B cell (primary cell): ENCODE results near the gene P3H4. TPM values are rescaled to one million over a fixed set of nuclear protein-coding genes. Genes with fewer than 3 reads are reported as not detected.
"Not testable (repeated sequence)": the region's sequence is repeated elsewhere in the genome, so short reads cannot be mapped to it uniquely, and the experiment has no call there.

Source experiments
- ATAC-seq: fragments of 200-7000 bp; cut with Tn5 transposase; one replicate; pipeline ENCODE4 v1.10.0; 2021; ENCODE audit warnings: low read depth, mild to moderate bottlenecking, moderate number of reproducible peaks, moderate library complexity
- CTCF ChIA-PET: fragments of 350-600 bp; sonication (Branson Sonifier 250); formaldehyde crosslinking; loops from one replicate; lab custom pipeline; 2021; ENCODE audit warnings: antibody characterized with exemption, inconsistent platforms; lab: Charles Lee
- POLR2A ChIA-PET: fragments of 350-600 bp; sonication (Branson Sonifier 250); formaldehyde crosslinking; loops from one replicate; lab custom pipeline; 2021; ENCODE audit warnings: antibody characterized with exemption; lab: Charles Lee
- DNase-seq: peaks from one replicate; pipeline ENCODE4 v3.0.0; 2013
- H2AFZ ChIP-seq: 2 replicates; pipeline ENCODE4 v1.6.1; 2012; ENCODE audit warnings: mild to moderate bottlenecking, low read depth, low read length; ENCODE audit not compliant: insufficient read depth, poor library complexity, severe bottlenecking
- H3K27ac ChIP-seq, 2 donors: 1 replicate in 1 of 2; 2 replicates in 1 of 2; pipeline ENCODE4 v1.5.1; 2012 to 2013; ENCODE audit warnings: low read length in 2 of 2, mild to moderate bottlenecking in 2 of 2, moderate library complexity in 1 of 2
- H3K27me3 ChIP-seq, 4 experiments: fragments of 200-600 bp in 1 of 4; sonication (generic) in 1 of 4; replicated peaks in 1 of 4; 1 replicate in 2 of 4; 2 replicates in 2 of 4; pipeline versions ENCODE4 v1.6.1 to v1.7.0; 2013 to 2016; ENCODE audit warnings: low read length in 3 of 4, mild to moderate bottlenecking in 2 of 4, mixed read lengths in 1 of 4, moderate library complexity in 1 of 4; ENCODE audit not compliant: insufficient read depth in 4 of 4, control insufficient read depth in 3 of 4; ENCODE audit errors: control extremely low read depth in 1 of 4
- H3K36me3 ChIP-seq, 2 experiments: replicated peaks in 1 of 2; 1 replicate in 1 of 2; 2 replicates in 1 of 2; pipeline versions ENCODE4 v1.6.1 to v1.7.1; 2013; ENCODE audit warnings: low read length in 1 of 2; ENCODE audit not compliant: insufficient read depth in 2 of 2, control insufficient read depth in 1 of 2; ENCODE audit errors: control extremely low read depth in 1 of 2, extremely low read depth in 1 of 2
- H3K4me1 ChIP-seq, 2 donors: fragments of 200-600 bp in 1 of 2; sonication (generic) in 1 of 2; 1 replicate in 1 of 2; 2 replicates in 1 of 2; pipeline versions ENCODE4 v1.5.1 to v1.6.1; 2013 to 2017; ENCODE audit warnings: low read length in 2 of 2; ENCODE audit not compliant: control insufficient read depth in 2 of 2, insufficient read depth in 2 of 2
- H3K4me2 ChIP-seq: replicated peaks from 2 replicates; pipeline ENCODE3; 2012; ENCODE audit warnings: mild to moderate bottlenecking, low read depth, low read length; ENCODE audit not compliant: poor library complexity, severe bottlenecking
- H3K4me3 ChIP-seq, 5 experiments: fragments of 200-600 bp in 1 of 5; sonication (generic) in 1 of 5; 1 replicate in 3 of 5; 2 replicates in 2 of 5; pipeline versions ENCODE4 v1.5.1 to v1.7.0; 2011 to 2016; ENCODE audit warnings: low read length in 4 of 5, mild to moderate bottlenecking in 4 of 5, low read depth in 2 of 5, control low read depth in 1 of 5, moderate library complexity in 1 of 5; ENCODE audit not compliant: insufficient read depth in 1 of 5; ENCODE audit errors: control extremely low read depth in 1 of 5, extremely low read depth in 1 of 5
- H3K79me2 ChIP-seq: fragments of 200-600 bp; sonication (generic); one replicate; pipeline ENCODE4 v1.6.0; 2016; ENCODE audit warnings: low read length; ENCODE audit not compliant: control insufficient read depth, insufficient read depth
- H3K9ac ChIP-seq: fragments of 200-600 bp; sonication (generic); 2 replicates; pipeline ENCODE4 v1.6.1; 2017; ENCODE audit warnings: mild to moderate bottlenecking, low read length, moderate library complexity
- H3K9me3 ChIP-seq, 3 donors: one replicate each; pipeline versions ENCODE4 v1.6.1 to v1.7.1; 2013; ENCODE audit warnings: low read length in 2 of 3; ENCODE audit not compliant: control insufficient read depth in 2 of 3, insufficient read depth in 1 of 3; ENCODE audit errors: control extremely low read depth in 1 of 3
- H4K20me1 ChIP-seq: 2 replicates; pipeline ENCODE4 v1.6.0; 2012; ENCODE audit warnings: mild to moderate bottlenecking, low read length; ENCODE audit not compliant: insufficient read depth, control insufficient read depth, poor library complexity, severe bottlenecking
- H3K27ac Mint-ChIP-seq: one replicate; pipeline ENCODE4 v1.8.0; 2021; ENCODE audit warnings: mixed read lengths
- H3K27me3 Mint-ChIP-seq: one replicate; pipeline ENCODE4 v1.8.0; 2021; ENCODE audit warnings: mixed read lengths
- H3K4me1 Mint-ChIP-seq: one replicate; pipeline ENCODE4 v1.8.0; 2021; ENCODE audit warnings: mixed read lengths
- H3K4me3 Mint-ChIP-seq: one replicate; pipeline ENCODE4 v1.8.0; 2021; ENCODE audit warnings: mixed read lengths
- H3K9me3 Mint-ChIP-seq: one replicate; pipeline ENCODE4 v1.8.0; 2022; ENCODE audit warnings: mixed read lengths; ENCODE audit not compliant: insufficient read depth
- CTCF ChIP-seq: fragments of 200-600 bp; IDR thresholded peaks from one replicate; pipeline ENCODE4 v1.8.0; 2022; ENCODE audit warnings: antibody characterized with exemption, mild to moderate bottlenecking
- EZH2 ChIP-seq: IDR thresholded peaks from 2 replicates; pipeline ENCODE4 v1.6.1; 2012; ENCODE audit warnings: borderline replicate concordance, low read depth, mild to moderate bottlenecking, moderate library complexity, low read length; ENCODE audit not compliant: insufficient read depth, poor library complexity, severe bottlenecking
- WGBS: methylation state at CpG from one replicate; pipeline ENCODE4 v1.1.5; 2013; ENCODE audit warnings: missing lambda C conversion rate; ENCODE audit not compliant: insufficient coverage; 5-methylcytosine and 5-hydroxymethylcytosine counted together
- intact Hi-C: fragments of 100-400 bp; cut with micrococcal nuclease; formaldehyde crosslinking; loops from one replicate; pipeline ENCODE4 v1.10.0; 2022
- polyA plus RNA-seq: library from polyadenylated mRNA; depleted of rRNA; stranded (reverse); fragments of >200 nt; gene quantifications from 2 replicates; pipeline ENCODE4 v1.2.3, GENCODE V29; 2012
- total RNA-seq, 2 donors: library from RNA; stranded (reverse); fragments of 120-200 nt in 1 of 2; gene quantifications; 1 replicate in 1 of 2; 2 replicates in 1 of 2; pipeline versions ENCODE4 v1.2.3 to v1.2.4, GENCODE V29; 2013 to 2022

The P3H4 gene
- total and polyA plus RNA-seq, 2 donors (not counting 1 experiment from before 2014, with no cell fraction given): 1.3 to 2.8 TPM

GRCh38 chr17:41844971-41845370 lies 33.2 kb upstream of the P3H4 start:
- peaks cover 1 to 4% of the 10 kb centered on the region in 2 experiments for H3K36me3 ChIP-seq
- no peak overlapping the region for H3K27ac ChIP-seq
- ATAC-seq (no peak), DNase-seq (no peak)
- Mint-ChIP-seq H3K4me1 (peaks cover 11% of the 10 kb centered on the region), H3K27ac (no peak overlapping the region), H3K4me3 (no peak overlapping the region), H3K9me3 (no peaks in the 10 kb centered on the region), H3K27me3 (no peaks in the 10 kb centered on the region)
- WGBS: 80% methylated on average over 1 of the region's 6 CpGs
- H3K9me3 ChIP-seq: no peaks in the 10 kb centered on the region
- ChIA-PET CTCF (no interaction called here), POLR2A (no interaction called here)
- H3K4me3 ChIP-seq: no peak overlapping the region
- H3K27me3 ChIP-seq: peaks cover 0 to 2% (median 0%) of the 10 kb centered on the region in 4 experiments
- no peaks in the 10 kb centered on the region for H4K20me1 ChIP-seq
- peaks cover 0 to 8% of the 10 kb centered on the region in 2 donors for H3K4me1 ChIP-seq
- H3K79me2 ChIP-seq: peaks cover 10% of the 10 kb centered on the region
- H3K4me2 ChIP-seq: no peak overlapping the region
- TF ChIP-seq CTCF: no peak
- TF ChIP-seq EZH2: no peak
- no peak overlapping the region for H2AFZ ChIP-seq
- intact Hi-C loops: no loop called here
- no peak overlapping the region for H3K9ac ChIP-seq

GRCh38 chr17:41840781-41841180 lies 29.0 kb upstream of the P3H4 start:
- DNase-seq, H3K4me2 ChIP-seq, H3K9me3 Mint-ChIP-seq, H4K20me1 ChIP-seq, H3K4me1 ChIP-seq, H3K27ac Mint-ChIP-seq, H3K9ac ChIP-seq, ATAC-seq, H3K4me3 Mint-ChIP-seq, POLR2A ChIA-PET, intact Hi-C loops, H2AFZ ChIP-seq, CTCF ChIA-PET, H3K27ac ChIP-seq, H3K79me2 ChIP-seq, H3K27me3 Mint-ChIP-seq, H3K36me3 ChIP-seq, H3K4me1 Mint-ChIP-seq, H3K4me3 ChIP-seq, H3K9me3 ChIP-seq: not testable (repeated sequence)
- 89% methylated on average over 3 of the region's 6 CpGs for WGBS
- peaks cover 0 to 13% (median 0%) of the 10 kb centered on the region in 4 experiments for H3K27me3 ChIP-seq

GRCh38 chr17:41839448-41839847 lies 27.7 kb upstream of the P3H4 start:
- H4K20me1 ChIP-seq, H3K9me3 ChIP-seq, H3K79me2 ChIP-seq, H3K9ac ChIP-seq, H3K27ac Mint-ChIP-seq, ATAC-seq, H3K27ac ChIP-seq, H3K4me3 Mint-ChIP-seq, H3K27me3 Mint-ChIP-seq, CTCF ChIA-PET, H3K9me3 Mint-ChIP-seq, H3K4me3 ChIP-seq, H3K4me2 ChIP-seq, H2AFZ ChIP-seq, POLR2A ChIA-PET, H3K36me3 ChIP-seq, intact Hi-C loops, DNase-seq: not testable (repeated sequence)
- H3K27me3 ChIP-seq: peaks cover 0 to 13% (median 0%) of the 10 kb centered on the region in 4 experiments
- H3K4me1 ChIP-seq: peaks cover 12 to 14% of the 10 kb centered on the region in 2 donors
- no CpG with 5 or more reads among the region's 2 CpGs for WGBS
- peaks cover 13% of the 10 kb centered on the region for H3K4me1 Mint-ChIP-seq
